ENCODE data around the gene VPS4B. TPM values are rescaled to one million over a fixed set of nuclear protein-coding genes. Genes with fewer than 3 reads are reported as not detected.

The VPS4B gene
- total and polyA plus RNA-seq, 2 of the 8 experiments (the other 6 are each of a cell fraction or from before 2014, with no cell fraction given): 7.2 to 45.3 TPM

DNA sequence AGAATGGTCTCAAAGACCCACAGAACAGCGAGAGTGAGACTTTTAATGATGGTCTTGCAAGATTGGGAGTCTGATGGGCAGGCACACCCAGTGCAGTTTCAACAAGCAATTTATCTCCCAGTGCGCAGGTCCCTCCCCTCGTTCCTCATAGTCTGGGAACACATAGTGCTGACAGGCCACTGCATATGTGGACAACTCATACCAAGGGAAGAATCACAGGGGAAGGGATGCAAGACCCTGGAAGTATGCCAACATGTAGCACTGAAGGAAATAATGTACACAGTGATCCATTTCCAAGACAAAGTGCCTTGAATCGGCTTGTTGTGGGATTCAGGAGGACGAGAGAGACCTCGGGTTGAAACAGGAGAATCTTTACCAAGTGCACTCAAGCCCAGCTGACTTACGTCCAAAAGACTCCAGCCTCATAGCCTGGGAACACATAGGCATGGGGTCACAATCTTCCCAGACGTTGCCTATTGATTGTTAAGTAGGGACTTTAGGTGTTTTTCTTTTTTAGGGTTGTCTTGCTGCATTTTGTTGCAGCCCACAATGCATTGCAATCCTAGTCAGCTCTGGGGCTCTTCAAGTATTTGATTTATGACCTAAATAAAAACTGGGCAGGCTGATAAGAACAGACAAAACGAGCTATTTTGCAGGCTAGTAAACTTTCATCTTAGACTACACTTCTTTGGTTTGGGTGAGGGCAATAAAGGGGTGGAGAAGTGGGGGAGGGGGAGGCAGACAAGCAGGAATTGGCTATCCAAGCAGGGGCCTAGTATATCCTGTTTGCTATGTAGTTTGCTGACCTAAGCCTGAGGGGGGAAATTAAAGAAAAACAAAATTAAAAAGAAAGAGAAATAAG is 29.8 kb upstream of the VPS4B start:
- POLR2A ChIA-PET (ENCODE audit: partially characterized antibody): interaction anchor here (1.0 kb wide), 1 partner anchor 30 kb away, joined by 3 read pairs; the partner anchor contains the start of gene VPS4B
- Histone ChIP-seq H3K23me2 (ENCODE audit: low read depth, low read length) (no peaks in the 10 kb centered on the region), H3K27me3 (replicated peaks in 1 of 4; ENCODE audit: control insufficient read depth in 3 of 4, extremely low read depth in 1 of 4, insufficient read depth in 3 of 4, low read length in 3 of 4) (no peaks in the 10 kb centered on the region), H3K56ac (replicated peaks; ENCODE audit: insufficient read length, low read depth, low read length) (no peak overlapping the region), H3K4me3 (ENCODE audit: extremely low read depth in 1 of 4, insufficient read depth in 2 of 4, low read depth in 3 of 4, low read length in 4 of 4) (no peak overlapping the region), H2BK20ac (ENCODE audit: low read length) (no peak overlapping the region), H3K18ac (ENCODE audit: extremely low read depth, low read length) (no peak overlapping the region), H4K8ac (ENCODE audit: extremely low read depth, insufficient read depth, low read length) (no peak overlapping the region), H2BK5ac (ENCODE audit: low read depth, low read length) (no peak overlapping the region), H2BK12ac (ENCODE audit: low read depth, low read length) (no peak overlapping the region), H4K91ac (replicated peaks; ENCODE audit: insufficient read length, low read length) (no peak overlapping the region), H2BK120ac (replicated peaks; ENCODE audit: low read depth, low read length) (no peak overlapping the region), H4K5ac (ENCODE audit: insufficient read length, low read depth, low read length) (no peak overlapping the region), H2BK15ac (ENCODE audit: low read length) (no peak overlapping the region), H3K79me1 (ENCODE audit: low read depth, low read length) (no peaks in the 10 kb centered on the region), H3K27ac (ENCODE audit: low read depth, low read length) (no peak overlapping the region), H3K23ac (ENCODE audit: insufficient read length) (no peak overlapping the region), H3K4me1 (replicated peaks in 1 of 4; ENCODE audit: control insufficient read depth in 3 of 4, insufficient read depth in 4 of 4, low read length in 3 of 4) (no peaks in the 10 kb centered on the region; a peak in 1 of 7 replicates), H3K36me3 (ENCODE audit: control insufficient read depth in 2 of 4, insufficient read depth in 4 of 4, low read length in 3 of 4) (no peaks in the 10 kb centered on the region), H3K14ac (ENCODE audit: insufficient read length) (no peak overlapping the region), H2AFZ (ENCODE audit: low read length) (no peak overlapping the region), H2AK5ac (ENCODE audit: low read depth, low read length) (no peak overlapping the region), H3K4ac (replicated peaks; ENCODE audit: insufficient read length, low read depth, low read length) (no peak overlapping the region), H3K9me3 (ENCODE audit: insufficient read depth in 2 of 2, low read depth in 1 of 2, low read length in 1 of 2) (no peaks in the 10 kb centered on the region; a peak in 1 of 4 replicates), H3K4me2 (ENCODE audit: insufficient read depth in 1 of 2, low read depth in 2 of 2, low read length in 2 of 2) (no peak overlapping the region), H3K9ac (replicated peaks in 1 of 4; ENCODE audit: extremely low read depth in 1 of 4, low read depth in 3 of 4, low read length in 3 of 4) (no peak overlapping the region), H4K20me1 (replicated peaks in 1 of 2; ENCODE audit: control insufficient read depth in 1 of 2, insufficient read depth in 2 of 2, low read length in 2 of 2) (no peaks in the 10 kb centered on the region), H3K79me2 (ENCODE audit: control insufficient read depth in 1 of 2, insufficient read depth in 2 of 2, low read length in 2 of 2) (no peaks in the 10 kb centered on the region)
- FAIRE-seq: no peak
- CTCF ChIA-PET (ENCODE audit: partially characterized antibody): interaction anchor here (1.1 kb wide), 1 partner anchor 391 kb away, joined by 3 read pairs; no protein-coding TSS in a partner anchor
- DNase-seq (ENCODE audit: low read depth in 1 of 2, low spot score in 2 of 2): no peak
- 89% methylated on average over 9 of the region's 9 CpGs; no CpG with 5 or more reads in 1 of the 2 experiments for WGBS, 2 experiments (ENCODE audit: extremely low coverage in 1 of 2, insufficient coverage in 1 of 2, insufficient read length in 1 of 2, insufficient replicate concordance in 2 of 2, low coverage in 1 of 2, low lambda C conversion rate in 2 of 2, missing lambda C conversion rate in 1 of 2)
- TF ChIP-seq PHF8 (conservative IDR thresholded peaks at IDR 0.05; ENCODE audit: low read depth, low read length): no peak
- TF ChIP-seq EZH2 (IDR thresholded peaks at IDR 0.05; ENCODE audit: low read depth, low read length, severe bottlenecking): no peak
- TF ChIP-seq TAF7 (optimal IDR thresholded peaks at IDR 0.05; ENCODE audit: borderline replicate concordance, low read depth, low read length): no peak
- TF ChIP-seq, protein P1, sequence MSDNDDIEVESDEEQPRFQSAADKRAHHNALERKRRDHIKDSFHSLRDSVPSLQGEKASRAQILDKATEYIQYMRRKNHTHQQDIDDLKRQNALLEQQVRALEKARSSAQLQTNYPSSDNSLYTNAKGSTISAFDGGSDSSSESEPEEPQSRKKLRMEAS (IDR thresholded peaks at IDR 0.05): no peak
- no peak for TF ChIP-seq BCL11A (IDR thresholded peaks at IDR 0.05; ENCODE audit: low read depth in 2 of 2, low read length in 2 of 2)
- no peak for TF ChIP-seq KDM4A (IDR thresholded peaks at IDR 0.05; ENCODE audit: low read depth, low read length, severe bottlenecking)
- no peak for TF ChIP-seq SUZ12 (IDR thresholded peaks at IDR 0.05; ENCODE audit: low read length)
- no peak for TF ChIP-seq SP2 (IDR thresholded peaks at IDR 0.05; ENCODE audit: low read length)
- TF ChIP-seq, protein P2, sequence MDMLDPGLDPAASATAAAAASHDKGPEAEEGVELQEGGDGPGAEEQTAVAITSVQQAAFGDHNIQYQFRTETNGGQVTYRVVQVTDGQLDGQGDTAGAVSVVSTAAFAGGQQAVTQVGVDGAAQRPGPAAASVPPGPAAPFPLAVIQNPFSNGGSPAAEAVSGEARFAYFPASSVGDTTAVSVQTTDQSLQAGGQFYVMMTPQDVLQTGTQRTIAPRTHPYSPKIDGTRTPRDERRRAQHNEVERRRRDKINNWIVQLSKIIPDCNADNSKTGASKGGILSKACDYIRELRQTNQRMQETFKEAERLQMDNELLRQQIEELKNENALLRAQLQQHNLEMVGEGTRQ (IDR thresholded peaks at IDR 0.05; ENCODE audit: low read length): no peak
- no peak for TF ChIP-seq CTBP2 (IDR thresholded peaks at IDR 0.05; ENCODE audit: borderline replicate concordance, insufficient read depth, insufficient read length, low read length)

All from H1 (cell line).